Activated CD8-positive, alpha-beta memory T cell treated with anti-CD3 and anti-CD28 coated beads, Interleukin-2, amount 50 U/mL, for 1 hour (primary cell): ENCODE results near the gene IL7R.

Experiments
- DNase-seq: peaks from one replicate; pipeline ENCODE4 v3.0.0-alpha.2; 2020; ENCODE audit errors: extremely low read depth

IL7R gene

DNA sequence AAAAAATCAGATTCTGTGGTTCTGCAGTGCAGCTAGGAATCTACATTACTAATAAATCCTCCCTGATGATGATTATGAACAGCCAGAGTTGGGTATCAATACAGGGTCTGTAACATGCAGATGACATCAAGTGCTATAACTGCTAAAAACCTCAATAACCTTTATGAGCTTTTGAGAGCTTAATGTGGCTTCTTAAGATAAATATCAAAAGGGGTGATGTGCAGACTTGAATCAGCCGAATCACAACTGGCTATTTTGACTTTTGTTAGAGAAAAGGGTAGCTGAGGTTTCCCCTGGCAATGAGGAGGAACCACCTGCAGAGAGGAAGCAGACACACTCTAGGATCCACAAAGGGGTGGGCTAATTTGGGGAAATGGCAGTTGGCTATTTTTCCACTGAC, 51.5 kb downstream of the IL7R start:
- DNase-seq: no peak

GRCh38 chr5:35908814-35909213, 52.1 kb downstream of the IL7R start:
- no peak for DNase-seq

DNA sequence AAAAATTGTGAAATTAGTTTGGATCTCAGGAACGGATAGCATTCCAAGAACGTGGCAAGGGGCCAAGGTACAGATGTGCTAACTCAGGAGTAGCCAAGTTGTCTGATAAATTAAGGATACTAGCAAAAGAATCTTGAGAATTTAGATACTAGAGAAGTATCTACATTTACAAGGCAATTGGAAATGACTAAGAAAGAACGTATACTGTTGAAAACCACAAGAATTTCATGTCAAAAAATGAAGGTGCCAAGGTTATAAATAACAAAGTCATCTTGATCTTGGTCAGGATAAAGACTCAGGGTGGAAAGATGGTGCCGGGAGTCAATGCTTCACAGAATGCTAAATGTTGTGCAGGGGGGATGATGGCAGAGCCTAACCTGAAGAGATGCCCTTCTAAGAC, 62.5 kb downstream of the IL7R start:
- no peak for DNase-seq

GRCh38 chr5:35920890-35921289, 64.2 kb downstream of the IL7R start:
- no peak for DNase-seq

DNA sequence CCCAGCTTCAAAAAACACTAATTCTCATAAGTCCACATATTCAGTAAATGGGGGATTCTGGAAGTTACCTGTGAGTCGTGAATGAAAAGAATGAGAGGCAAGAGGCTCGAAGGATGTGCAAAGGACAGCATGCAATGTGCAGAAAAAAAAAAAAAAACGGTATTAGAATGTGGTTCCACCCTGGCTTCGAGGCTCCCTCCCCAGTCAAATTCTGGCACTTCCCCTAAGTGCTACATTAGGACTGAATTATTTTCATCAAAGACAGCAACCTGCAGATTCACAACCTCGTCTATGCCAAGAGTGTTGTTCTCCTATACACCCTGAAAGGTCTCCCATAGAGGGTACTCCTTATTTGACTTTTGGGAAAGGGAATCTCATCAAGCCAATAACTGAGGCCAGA, 65.2 kb downstream of the IL7R start:
- DNase-seq: no peak

DNA sequence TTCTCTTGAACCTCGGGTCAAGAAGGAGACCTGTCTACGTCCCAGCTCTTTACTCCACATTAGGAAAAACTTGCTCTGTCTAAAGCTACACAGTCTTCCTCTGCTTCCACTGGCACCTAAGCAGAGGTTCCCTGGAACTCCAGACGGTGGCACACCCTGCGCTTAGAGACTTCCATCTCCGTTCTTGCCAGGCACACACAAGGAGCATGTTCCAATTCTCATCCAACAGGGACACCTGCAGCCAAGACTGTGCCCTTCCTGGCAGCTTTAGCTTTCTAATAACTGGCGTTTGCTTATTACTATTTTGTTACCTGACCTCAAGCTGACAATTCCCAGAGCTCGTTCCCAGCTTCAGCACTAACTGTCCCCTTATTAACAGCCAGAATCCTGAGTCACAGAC, 65.8 kb downstream of the IL7R start:
- no peak for DNase-seq

GRCh38 chr5:35924122-35924949, 67.6 kb downstream of the IL7R start:
- no peak for DNase-seq

DNA sequence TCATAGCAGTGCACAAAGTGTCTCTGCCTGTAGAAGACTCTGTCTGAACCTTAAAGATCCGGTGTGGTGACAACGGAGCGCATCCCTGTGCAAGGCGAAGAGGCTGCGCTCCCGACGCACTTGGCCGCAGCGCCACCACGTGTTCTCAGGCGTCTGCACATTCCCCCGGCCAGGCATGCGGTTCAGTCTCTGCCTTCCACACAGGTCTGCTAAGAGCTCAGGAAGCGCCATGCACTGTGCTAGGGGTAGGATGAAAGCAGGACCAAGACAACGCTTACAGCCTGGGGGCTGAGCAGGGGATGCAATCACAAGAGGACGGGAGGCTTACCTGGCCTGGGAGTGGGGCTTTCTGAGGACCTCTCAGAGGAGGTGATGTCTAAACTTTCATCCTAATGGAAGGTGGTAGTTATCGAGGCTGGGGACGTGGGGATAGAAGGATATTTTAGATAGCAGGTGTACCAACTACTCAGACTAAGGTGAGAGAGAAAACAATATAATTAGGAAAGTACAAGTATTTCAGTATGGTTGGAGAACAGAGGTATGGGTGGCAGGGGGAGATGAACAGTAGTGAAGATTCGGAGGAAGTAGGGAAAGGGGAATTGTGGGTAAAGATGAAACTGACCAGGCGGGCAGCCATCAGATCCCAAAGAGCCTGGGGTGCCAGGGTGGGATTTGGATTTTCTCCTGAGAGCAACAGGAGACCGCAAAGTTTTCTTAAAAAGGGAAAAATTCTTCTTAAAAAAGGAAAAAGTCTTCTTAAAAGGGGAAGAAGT, 68.4 kb downstream of the IL7R start:
- peak; percentile 71 for DNase-seq

GRCh38 chr5:35926389-35927051, 69.8 kb downstream of the IL7R start:
- DNase-seq: peak; percentile 36
